Astrocyte of the cerebellum (primary cell): Measurements from ENCODE around the gene FASTK.

Experiments used
- DNase-seq: peaks from one replicate; pipeline ENCODE4 v3.0.0-alpha.2; 2011; ENCODE audit warnings: low read depth
- H3K4me3 ChIP-seq: 2 replicates; pipeline ENCODE4 v1.5.1; 2011; ENCODE audit warnings: mild to moderate bottlenecking, low read depth, low read length, moderate library complexity
- in situ Hi-C: cut with HindIII; loops from 2 replicates; pipeline ENCODE4 v1.10.0; 2017; ENCODE audit warnings: low sequenced_read_pairs
- TF ChIP-seq, protein P1 (sequence below): IDR thresholded peaks from 2 replicates; pipeline ENCODE4 v1.5.1; 2012; ENCODE audit warnings: low read length, low read depth, moderate library complexity, mild to moderate bottlenecking; ENCODE audit errors: missing control alignments

Gene FASTK

GRCh38 chr7:151099486-151100211, 19.0 kb upstream of the FASTK start:
- TF ChIP-seq, protein P1, sequence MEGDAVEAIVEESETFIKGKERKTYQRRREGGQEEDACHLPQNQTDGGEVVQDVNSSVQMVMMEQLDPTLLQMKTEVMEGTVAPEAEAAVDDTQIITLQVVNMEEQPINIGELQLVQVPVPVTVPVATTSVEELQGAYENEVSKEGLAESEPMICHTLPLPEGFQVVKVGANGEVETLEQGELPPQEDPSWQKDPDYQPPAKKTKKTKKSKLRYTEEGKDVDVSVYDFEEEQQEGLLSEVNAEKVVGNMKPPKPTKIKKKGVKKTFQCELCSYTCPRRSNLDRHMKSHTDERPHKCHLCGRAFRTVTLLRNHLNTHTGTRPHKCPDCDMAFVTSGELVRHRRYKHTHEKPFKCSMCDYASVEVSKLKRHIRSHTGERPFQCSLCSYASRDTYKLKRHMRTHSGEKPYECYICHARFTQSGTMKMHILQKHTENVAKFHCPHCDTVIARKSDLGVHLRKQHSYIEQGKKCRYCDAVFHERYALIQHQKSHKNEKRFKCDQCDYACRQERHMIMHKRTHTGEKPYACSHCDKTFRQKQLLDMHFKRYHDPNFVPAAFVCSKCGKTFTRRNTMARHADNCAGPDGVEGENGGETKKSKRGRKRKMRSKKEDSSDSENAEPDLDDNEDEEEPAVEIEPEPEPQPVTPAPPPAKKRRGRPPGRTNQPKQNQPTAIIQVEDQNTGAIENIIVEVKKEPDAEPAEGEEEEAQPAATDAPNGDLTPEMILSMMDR, result no peak
- H3K4me3 ChIP-seq, result no peak overlapping the region
- in situ Hi-C loops, result no loop called here
- DNase-seq, result no peak

DNA sequence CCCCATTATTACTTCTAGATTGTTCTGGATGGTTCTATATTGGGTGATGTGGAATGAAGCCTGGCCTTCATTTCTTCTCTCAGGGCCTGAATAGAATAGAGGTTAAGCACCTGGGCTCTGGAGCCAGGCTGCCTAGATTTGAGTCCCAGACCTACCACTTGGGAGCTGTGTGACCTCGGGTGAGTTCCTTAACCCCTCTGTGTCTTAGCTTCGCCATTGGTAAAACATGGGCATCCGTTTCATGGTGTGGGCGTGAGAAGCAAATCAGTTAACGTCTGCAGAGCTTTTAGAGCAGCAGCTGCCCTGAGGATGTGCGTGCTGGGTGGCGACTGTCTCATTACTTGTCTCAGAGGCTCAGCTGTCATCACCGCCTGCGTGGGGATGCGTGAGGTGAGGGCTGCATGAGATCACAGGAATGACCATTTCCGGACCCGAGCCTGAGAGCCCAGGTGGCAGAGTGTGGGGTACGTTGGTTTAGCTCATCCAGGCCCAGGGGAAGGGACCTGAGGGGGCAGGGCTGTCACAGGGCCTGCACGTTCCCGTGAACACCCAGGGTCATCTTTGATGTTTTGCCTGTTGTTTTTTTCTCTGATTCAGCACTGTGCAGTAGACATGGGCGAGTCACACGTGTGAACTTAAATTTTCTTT, 15.3 kb upstream of the FASTK start:
- no peak for DNase-seq
- TF ChIP-seq, protein P1, result no peak
- in situ Hi-C loops, result no loop called here
- no peak overlapping the region for H3K4me3 ChIP-seq

DNA sequence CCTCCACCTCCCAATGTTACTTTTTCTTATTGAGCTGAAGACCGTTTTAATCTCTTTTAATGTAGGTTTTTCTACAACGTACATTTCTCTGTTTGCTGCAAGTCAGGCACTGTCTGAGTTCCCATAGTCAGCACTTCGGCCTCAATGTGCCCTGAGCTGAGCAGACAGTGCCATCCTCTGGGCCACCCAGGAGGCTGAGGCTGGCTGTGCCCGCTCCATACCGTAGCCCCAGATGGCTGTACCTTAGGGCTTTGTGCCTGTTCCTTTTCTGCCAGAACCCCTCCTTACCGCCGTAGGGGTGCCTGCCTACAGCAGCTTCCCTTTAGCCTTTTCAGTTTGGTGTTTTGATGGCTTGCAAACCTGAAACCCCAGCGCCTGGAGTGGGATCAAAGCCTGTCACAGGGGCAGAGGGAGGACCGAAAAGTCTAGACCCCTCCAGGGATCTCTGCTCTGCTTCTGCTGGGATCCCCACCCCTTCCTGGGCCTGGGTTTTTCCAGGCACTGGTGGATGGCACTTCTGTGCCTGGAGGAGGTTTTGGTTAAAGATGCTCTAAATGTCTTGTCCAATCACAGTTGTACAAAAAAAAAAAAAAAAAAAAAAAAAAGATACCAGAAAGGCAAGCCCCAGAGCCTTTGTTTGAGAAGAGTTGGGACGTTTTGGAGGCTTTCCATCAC, 14.7 kb upstream of the FASTK start:
- no peak for DNase-seq
- in situ Hi-C loops, result no loop called here
- TF ChIP-seq, protein P1, result no peak
- no peak overlapping the region for H3K4me3 ChIP-seq

DNA sequence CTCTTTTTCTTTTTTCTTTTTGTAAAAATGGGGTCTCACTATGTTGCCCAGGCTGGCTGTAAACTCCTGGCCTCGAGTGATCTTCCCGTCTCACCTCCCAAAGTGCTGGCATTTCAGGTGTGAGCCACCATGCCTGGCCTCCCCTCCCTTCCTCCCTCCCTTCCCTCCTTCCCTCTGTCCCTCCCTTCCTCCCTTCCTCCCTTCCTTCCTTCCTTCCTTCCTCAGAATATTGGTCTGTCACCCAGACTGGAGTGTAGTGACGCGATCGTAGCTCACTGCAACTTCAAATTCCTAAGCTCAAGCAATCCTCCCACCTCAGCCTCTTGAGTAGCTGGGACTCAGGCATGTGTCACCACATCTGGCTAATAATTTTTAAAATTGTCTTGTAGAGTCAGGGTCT, 14.1 kb upstream of the FASTK start:
- in situ Hi-C loops, result no loop called here
- no peak for DNase-seq
- H3K4me3 ChIP-seq, result no peak overlapping the region
- TF ChIP-seq, protein P1, result no peak

- TF ChIP-seq, protein P1, result no peak
- DNase-seq, result no peak
- no peak overlapping the region for H3K4me3 ChIP-seq
- in situ Hi-C loops, result no loop called here
Observed at GRCh38 chr7:151093748-151094147, 13.1 kb upstream of the FASTK start.

DNA sequence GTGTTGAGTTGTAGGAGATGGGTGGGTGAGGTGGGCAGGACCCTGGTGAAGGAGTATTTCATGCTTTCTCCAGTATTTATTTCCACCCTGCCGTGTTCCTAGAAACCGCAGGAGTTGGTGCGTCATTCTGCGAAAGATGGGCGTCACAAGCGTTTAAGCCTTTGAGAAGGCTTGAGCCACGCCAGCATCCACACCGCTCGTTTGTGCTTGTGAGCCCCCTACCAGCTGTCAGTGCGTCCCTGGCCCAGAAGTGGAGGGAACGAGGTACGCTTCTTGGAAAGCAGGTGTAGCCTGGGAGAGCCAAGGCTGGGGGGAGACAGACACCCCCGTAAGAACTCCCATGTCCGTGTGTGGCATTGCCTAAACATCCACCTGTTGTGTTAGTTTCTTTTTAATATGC, 11.4 kb upstream of the FASTK start:
- DNase-seq, result no peak
- H3K4me3 ChIP-seq, result no peak overlapping the region
- TF ChIP-seq, protein P1, result no peak
- in situ Hi-C loops, result no loop called here
